Right atrium auricular region (tissue), 2 donors: ENCODE measurements around the gene RNF150. TPM values are rescaled to one million over a fixed set of nuclear protein-coding genes. Genes with fewer than 3 reads are reported as not detected.
A peak's percentile ranks its signal among the peaks of the same experiment; 100 is the strongest.

Source experiments
- DNase-seq: peaks from one replicate; pipeline ENCODE4 v3.0.0-alpha.2; 2019; ENCODE audit warnings: low spot score
- H3K27ac ChIP-seq, 2 donors: fragments of 200-600 bp; sonication (generic); 1 replicate in 1 of 2; 2 replicates in 1 of 2; pipeline ENCODE4 v1.5.1; 2016 to 2019
- H3K27me3 ChIP-seq, 2 donors: fragments of 200-600 bp; sonication (generic); one replicate each; pipeline versions ENCODE4 v1.5.1 to v1.6.0; 2017 to 2019
- H3K36me3 ChIP-seq: fragments of 200-600 bp; sonication (generic); one replicate; pipeline ENCODE4 v1.5.1; 2016
- H3K4me1 ChIP-seq, 2 donors: fragments of 200-600 bp; sonication (generic); one replicate each; pipeline versions ENCODE4 v1.5.1 to v1.6.0; 2017 to 2019
- H3K4me3 ChIP-seq, 2 donors: fragments of 200-600 bp; sonication (generic); 1 replicate in 1 of 2; 2 replicates in 1 of 2; pipeline ENCODE4 v1.5.1; 2017 to 2019; ENCODE audit warnings: mild to moderate bottlenecking in 1 of 2, moderate library complexity in 1 of 2
- H3K9me3 ChIP-seq, 2 donors: fragments of 200-600 bp; sonication (generic); one replicate each; pipeline ENCODE4 v1.5.1; 2019
- CTCF ChIP-seq, 2 donors: fragments of 200-600 bp; sonication (generic); IDR thresholded peaks; one replicate each; pipeline ENCODE4 v1.5.1; 2019; ENCODE audit warnings: antibody characterized with exemption in 2 of 2
- total RNA-seq, 2 donors: library from RNA; depleted of rRNA; stranded (reverse); fragments of >200 nt; gene quantifications; one replicate each; pipeline ENCODE4 v1.1.0, GENCODE V29; 2016

RNF150 gene
- total RNA-seq, 2 donors from 2014 or later, result 26.2 to 34.2 TPM

- H3K4me1 ChIP-seq, result peaks cover 0 to 20% of the 10 kb centered on the region in 2 donors
- TF ChIP-seq CTCF (IDR thresholded peaks at IDR 0.05), result no peak
- DNase-seq, result no peak
Observed at GRCh38 chr4:140871368-140871767, 261.9 kb downstream of the RNF150 start.

GRCh38 chr4:140870427-140870826, 262.8 kb downstream of the RNF150 start:
- no peak for TF ChIP-seq CTCF (IDR thresholded peaks at IDR 0.05)
- H3K9me3 ChIP-seq, result no peaks in the 10 kb centered on the region
- H3K36me3 ChIP-seq, result no peaks in the 10 kb centered on the region
- peaks cover 0 to 22% of the 10 kb centered on the region in 2 donors for H3K4me1 ChIP-seq
- H3K27me3 ChIP-seq, result no peaks in the 10 kb centered on the region
- H3K4me3 ChIP-seq, result no peak overlapping the region
- H3K27ac ChIP-seq, result no peak overlapping the region
- DNase-seq, result no peak

More at GRCh38 chr4:140871368-140871767, 261.9 kb downstream of the RNF150 start:
- Histone ChIP-seq H3K36me3 (no peaks in the 10 kb centered on the region), H3K27ac (no peak overlapping the region), H3K4me3 (no peak overlapping the region), H3K27me3 (no peaks in the 10 kb centered on the region), H3K9me3 (no peaks in the 10 kb centered on the region)

GRCh38 chr4:140869446-140869845, 263.8 kb downstream of the RNF150 start:
- Histone ChIP-seq H3K27me3 (no peaks in the 10 kb centered on the region), H3K36me3 (no peaks in the 10 kb centered on the region), H3K9me3 (no peaks in the 10 kb centered on the region), H3K27ac (no peak overlapping the region), H3K4me3 (no peak overlapping the region), H3K4me1 (peaks cover 0 to 22% of the 10 kb centered on the region in 2 donors)
- TF ChIP-seq CTCF (IDR thresholded peaks at IDR 0.05), result no peak
- DNase-seq, result no peak

- H3K9me3 ChIP-seq, result no peaks in the 10 kb centered on the region
- H3K27ac ChIP-seq, result peak overlapping the region in 1 of 2 donors; percentile 51
- DNase-seq, result no peak
- H3K27me3 ChIP-seq, result no peaks in the 10 kb centered on the region
- H3K36me3 ChIP-seq, result no peaks in the 10 kb centered on the region
- peaks cover 0 to 22% of the 10 kb centered on the region in 2 donors for H3K4me1 ChIP-seq
- no peak overlapping the region for H3K4me3 ChIP-seq
- no peak for TF ChIP-seq CTCF (IDR thresholded peaks at IDR 0.05)
Observed at GRCh38 chr4:140867356-140867755, 265.9 kb downstream of the RNF150 start.

- Histone ChIP-seq H3K27ac (no peak overlapping the region), H3K9me3 (no peaks in the 10 kb centered on the region), H3K4me1 (peaks cover 0 to 20% of the 10 kb centered on the region in 2 donors), H3K27me3 (no peaks in the 10 kb centered on the region), H3K4me3 (no peak overlapping the region), H3K36me3 (no peaks in the 10 kb centered on the region)
- no peak for DNase-seq
- no peak for TF ChIP-seq CTCF (IDR thresholded peaks at IDR 0.05)
Observed at GRCh38 chr4:140866492-140867005, 266.7 kb downstream of the RNF150 start.
